Effector memory CD4-positive, alpha-beta T cell (primary cell): ENCODE measurements around the gene VWA5B1.

Experiments used
- DNase-seq, 3 donors: peaks; one replicate each; pipeline ENCODE4 v3.0.0-alpha.2; 2020
- H3K27ac ChIP-seq: 2 replicates; pipeline ENCODE4 v1.7.0; 2013; ENCODE audit warnings: mild to moderate bottlenecking, low read length, moderate library complexity; ENCODE audit not compliant: insufficient read depth, poor library complexity, severe bottlenecking
- H3K27me3 ChIP-seq: replicated peaks from 2 replicates; pipeline ENCODE4 v1.7.0; 2013; ENCODE audit warnings: mild to moderate bottlenecking, low read length; ENCODE audit not compliant: insufficient read depth, control insufficient read depth, poor library complexity, severe bottlenecking
- H3K36me3 ChIP-seq: 2 replicates; pipeline ENCODE4 v1.7.0; 2013; ENCODE audit warnings: mild to moderate bottlenecking, low read length, moderate library complexity; ENCODE audit not compliant: control insufficient read depth, insufficient read depth
- H3K4me1 ChIP-seq: 2 replicates; pipeline ENCODE4 v1.7.0; 2013; ENCODE audit warnings: low read length, mild to moderate bottlenecking; ENCODE audit not compliant: control insufficient read depth, insufficient read depth, poor library complexity, severe bottlenecking
- H3K4me3 ChIP-seq: 2 replicates; pipeline ENCODE4 v1.7.0; 2013; ENCODE audit warnings: low read length, low read depth, mild to moderate bottlenecking; ENCODE audit not compliant: insufficient read depth, poor library complexity, severe bottlenecking
- H3K9me3 ChIP-seq: 2 replicates; pipeline ENCODE4 v1.7.0; 2013; ENCODE audit warnings: mild to moderate bottlenecking, low read length, moderate library complexity; ENCODE audit not compliant: control insufficient read depth
- total RNA-seq, 3 donors: gene quantifications; one replicate each; lab custom pipeline; 2026; lab: John Stamatoyannopoulos, UW

VWA5B1 gene
- total RNA-seq = 0.19 to 0.52 (median 0.52) reads per million in 3 donors

GRCh38 chr1:20290624-20291597 lies at the start of gene VWA5B1:
VWA5B1 (plus strand) TSS chr1:20290875; CDS start chr1:20310602, 19,727 bp downstream.
- no peaks in the 10 kb centered on the region for H3K36me3 ChIP-seq
- DNase-seq = no peak
- no peak within 1 kb of the TSS for H3K4me3 ChIP-seq
- H3K9me3 ChIP-seq = no peaks in the 10 kb centered on the region
- H3K4me1 ChIP-seq = peaks cover 3% of the 10 kb centered on the region
- no peak within 1 kb of the TSS for H3K27ac ChIP-seq
- H3K27me3 ChIP-seq = peaks cover 24% of the 10 kb centered on the region

GRCh38 chr1:20242890-20243479 lies 47.7 kb upstream of the VWA5B1 start:
- no peaks in the 10 kb centered on the region for H3K36me3 ChIP-seq
- DNase-seq = no peak
- no peaks in the 10 kb centered on the region for H3K27me3 ChIP-seq
- no peak overlapping the region for H3K27ac ChIP-seq
- H3K9me3 ChIP-seq = no peaks in the 10 kb centered on the region
- H3K4me3 ChIP-seq = no peak overlapping the region
- H3K4me1 ChIP-seq = no peaks in the 10 kb centered on the region

GRCh38 chr1:20248971-20249612 lies 41.6 kb upstream of the VWA5B1 start:
- Histone ChIP-seq H3K9me3 (no peaks in the 10 kb centered on the region), H3K4me1 (peaks cover 11% of the 10 kb centered on the region), H3K4me3 (no peak overlapping the region), H3K27ac (no peak overlapping the region), H3K27me3 (no peaks in the 10 kb centered on the region), H3K36me3 (no peaks in the 10 kb centered on the region)
- no peak for DNase-seq

GRCh38 chr1:20250340-20250989 lies 40.2 kb upstream of the VWA5B1 start:
- no peak for DNase-seq
- Histone ChIP-seq H3K36me3 (no peaks in the 10 kb centered on the region), H3K27ac (no peak overlapping the region), H3K4me3 (no peak overlapping the region), H3K27me3 (no peaks in the 10 kb centered on the region), H3K4me1 (peaks cover 11% of the 10 kb centered on the region), H3K9me3 (no peaks in the 10 kb centered on the region)

- Histone ChIP-seq H3K36me3 (no peaks in the 10 kb centered on the region), H3K27me3 (no peaks in the 10 kb centered on the region), H3K4me1 (peaks cover 11% of the 10 kb centered on the region), H3K9me3 (no peaks in the 10 kb centered on the region), H3K27ac (no peak overlapping the region), H3K4me3 (no peak overlapping the region)
- DNase-seq = no peak
Measured at GRCh38 chr1:20252587-20252986, 38.1 kb upstream of the VWA5B1 start.

GRCh38 chr1:20255666-20256065 lies 35.0 kb upstream of the VWA5B1 start:
- Histone ChIP-seq H3K27ac (no peak overlapping the region), H3K36me3 (no peaks in the 10 kb centered on the region), H3K4me1 (peaks cover under 1% of the 10 kb centered on the region), H3K4me3 (no peak overlapping the region), H3K27me3 (no peaks in the 10 kb centered on the region), H3K9me3 (no peaks in the 10 kb centered on the region)
- DNase-seq = no peak

GRCh38 chr1:20259646-20260045 lies 31.0 kb upstream of the VWA5B1 start:
- DNase-seq = no peak
- Histone ChIP-seq H3K4me3 (no peak overlapping the region), H3K36me3 (no peaks in the 10 kb centered on the region), H3K27me3 (no peaks in the 10 kb centered on the region), H3K9me3 (no peaks in the 10 kb centered on the region), H3K27ac (no peak overlapping the region), H3K4me1 (no peaks in the 10 kb centered on the region)

- Histone ChIP-seq H3K27me3 (no peaks in the 10 kb centered on the region), H3K36me3 (no peaks in the 10 kb centered on the region), H3K4me1 (no peaks in the 10 kb centered on the region), H3K4me3 (no peak overlapping the region), H3K9me3 (no peaks in the 10 kb centered on the region), H3K27ac (no peak overlapping the region)
- no peak for DNase-seq
Measured at GRCh38 chr1:20261095-20261494, 29.6 kb upstream of the VWA5B1 start.

GRCh38 chr1:20262810-20263534 lies 27.7 kb upstream of the VWA5B1 start:
- DNase-seq = no peak
- Histone ChIP-seq H3K4me3 (no peak overlapping the region), H3K27ac (no peak overlapping the region), H3K9me3 (no peaks in the 10 kb centered on the region), H3K4me1 (no peaks in the 10 kb centered on the region), H3K36me3 (no peaks in the 10 kb centered on the region), H3K27me3 (no peaks in the 10 kb centered on the region)
